Sigmoid colon (tissue), 7 donors: ENCODE measurements around the gene BDH2. TPM values are rescaled to one million over a fixed set of nuclear protein-coding genes. Genes with fewer than 3 reads are reported as not detected.

Experiments used
- DNase-seq: peaks from one replicate; pipeline ENCODE4 v3.0.0-alpha.2; 2019
- H3K27ac ChIP-seq, 4 donors: fragments of 200-600 bp; sonication (generic); one replicate each; pipeline ENCODE4 v1.5.1; 2016 to 2019; ENCODE audit warnings: mild to moderate bottlenecking in 1 of 4
- H3K27me3 ChIP-seq, 3 donors: fragments of 200-600 bp; sonication (generic); one replicate each; pipeline ENCODE4 v1.5.1; 2019; ENCODE audit warnings: mild to moderate bottlenecking in 1 of 3
- H3K36me3 ChIP-seq, 4 donors: fragments of 200-600 bp; sonication (generic); one replicate each; pipeline ENCODE4 v1.5.1; 2016 to 2019
- H3K4me1 ChIP-seq, 4 donors: fragments of 200-600 bp; sonication (generic); one replicate each; pipeline ENCODE4 v1.5.1; 2017 to 2019
- H3K4me3 ChIP-seq, 4 donors: fragments of 200-600 bp; sonication (generic); one replicate each; pipeline ENCODE4 v1.5.1; 2017 to 2019; ENCODE audit warnings: mild to moderate bottlenecking in 2 of 4, moderate library complexity in 1 of 4
- H3K9me3 ChIP-seq, 4 donors: fragments of 200-600 bp in 3 of 4; sonication (generic) in 3 of 4; one replicate each; pipeline versions ENCODE4 v1.5.1 to v1.6.1; 2013 to 2019
- CTCF ChIP-seq, 4 experiments: fragments of 450-650 bp in 3 of 4; fragments of 200-600 bp in 1 of 4; IDR thresholded peaks; one replicate each; pipeline ENCODE4 v1.5.1; 2016 to 2019; ENCODE audit warnings: antibody characterized with exemption in 4 of 4, mild to moderate bottlenecking in 3 of 4, moderate library complexity in 2 of 4
- EP300 ChIP-seq, 4 donors: sonication (generic); formaldehyde crosslinking; IDR thresholded peaks; one replicate each; pipeline ENCODE4 v1.6.1; 2017; ENCODE audit warnings: antibody characterized with exemption in 4 of 4
- POLR2A ChIP-seq, 2 donors: fragments of 450-650 bp; IDR thresholded peaks; one replicate each; pipeline ENCODE4 v1.6.1; 2016; ENCODE audit warnings: antibody characterized with exemption in 2 of 2, mild to moderate bottlenecking in 2 of 2, moderate library complexity in 2 of 2
- POLR2AphosphoS5 ChIP-seq, 4 donors: sonication (generic); formaldehyde crosslinking; IDR thresholded peaks; one replicate each; pipeline ENCODE4 v1.6.1; 2017; ENCODE audit warnings: antibody characterized with exemption in 4 of 4
- WGBS, 2 donors: extraction: QIAGEN DNeasy Blood & Tissue Kit; methylation state at CpG; one replicate each; pipeline ENCODE4 v1.1.7; 2013; 5-methylcytosine and 5-hydroxymethylcytosine counted together
- intact Hi-C: fragments of 100-400 bp; cut with DNase I; formaldehyde crosslinking; loops from one replicate; pipeline ENCODE4 v1.15.1; 2023
- polyA plus RNA-seq, 3 donors: library from polyadenylated mRNA; stranded (reverse); fragments of 200-250 nt; gene quantifications; one replicate each; pipeline ENCODE4 v1.2.3, GENCODE V29; 2013
- total RNA-seq, 4 donors: library from RNA; depleted of rRNA; stranded (reverse); fragments of >200 nt; gene quantifications; one replicate each; pipeline ENCODE4 v1.1.0, GENCODE V29; 2016
- donor health status: healthy with polysubstance abuse.
- donor health status: Bipolar disorder and iron deficiency.
- donor health status: healthy.

Gene BDH2
- total and polyA plus RNA-seq, 7 donors: 31.7 to 62.7 (median 50.7) TPM

GRCh38 chr4:103105558-103106356 is 6.1 kb upstream of the BDH2 start:
- Histone ChIP-seq H3K4me3 (no peak overlapping the region), H3K36me3 (no peaks in the 10 kb centered on the region), H3K27me3 (no peaks in the 10 kb centered on the region), H3K4me1 (no peaks in the 10 kb centered on the region), H3K9me3 (no peaks in the 10 kb centered on the region), H3K27ac (no peak overlapping the region)
- DNase-seq: no peak
- 95 to 96% methylated on average over 2 of the region's 2 CpGs for WGBS, 2 donors
- intact Hi-C loops: no loop called here
- TF ChIP-seq POLR2A (IDR thresholded peaks at IDR 0.05) (no peak), CTCF (IDR thresholded peaks at IDR 0.05) (no peak), POLR2AphosphoS5 (IDR thresholded peaks at IDR 0.05) (no peak), EP300 (IDR thresholded peaks at IDR 0.05) (no peak)

GRCh38 chr4:103104886-103105285 is 5.3 kb upstream of the BDH2 start:
- Histone ChIP-seq H3K4me3 (no peak overlapping the region), H3K27me3 (no peaks in the 10 kb centered on the region), H3K9me3 (no peaks in the 10 kb centered on the region), H3K36me3 (no peaks in the 10 kb centered on the region), H3K4me1 (no peaks in the 10 kb centered on the region), H3K27ac (no peak overlapping the region)
- TF ChIP-seq POLR2A (IDR thresholded peaks at IDR 0.05) (no peak), CTCF (IDR thresholded peaks at IDR 0.05) (no peak), POLR2AphosphoS5 (IDR thresholded peaks at IDR 0.05) (no peak), EP300 (IDR thresholded peaks at IDR 0.05) (no peak)
- WGBS, 2 donors: 95 to 96% methylated on average over 3 of the region's 3 CpGs
- intact Hi-C loops: no loop called here
- no peak for DNase-seq

GRCh38 chr4:103100691-103101090 is 1.1 kb upstream of the BDH2 start:
- TF ChIP-seq CTCF (IDR thresholded peaks at IDR 0.05): no peak
- no peak for TF ChIP-seq EP300 (IDR thresholded peaks at IDR 0.05)
- no peak for TF ChIP-seq POLR2AphosphoS5 (IDR thresholded peaks at IDR 0.05)
- TF ChIP-seq POLR2A (IDR thresholded peaks at IDR 0.05): no peak
- no peaks in the 10 kb centered on the region for H3K27me3 ChIP-seq
- DNase-seq: no peak
- intact Hi-C loops: no loop called here
- H3K36me3 ChIP-seq: no peaks in the 10 kb centered on the region
- no peaks in the 10 kb centered on the region for H3K9me3 ChIP-seq
- no peak overlapping the region for H3K4me3 ChIP-seq
- peaks cover 0 to 33% (median 18%) of the 10 kb centered on the region in 4 donors for H3K4me1 ChIP-seq
- no peak overlapping the region for H3K27ac ChIP-seq
- WGBS, 2 donors: 69 to 72% methylated on average over 5 of the region's 5 CpGs

- H3K9me3 ChIP-seq: no peaks in the 10 kb centered on the region
- no peaks in the 10 kb centered on the region for H3K36me3 ChIP-seq
- DNase-seq: no peak
- H3K4me3 ChIP-seq: peak overlapping the region; percentile 21 to 51 (median 44)
- peaks cover 0 to 36% (median 18%) of the 10 kb centered on the region in 4 donors for H3K4me1 ChIP-seq
- no peak for TF ChIP-seq CTCF (IDR thresholded peaks at IDR 0.05)
- intact Hi-C loops: loop anchor here (2.0 to 10.0 kb wide), 7 partner anchors 22 to 652 kb away; partner anchors contain the start of genes MANBA, NFKB1, SLC9B1 and SLC9B2
- WGBS, 2 donors: 15 to 30% methylated on average over 4 of the region's 4 CpGs
- H3K27ac ChIP-seq: peak overlapping the region; percentile 55 to 71 (median 68)
- no peaks in the 10 kb centered on the region for H3K27me3 ChIP-seq
These were observed 736 bp downstream of the BDH2 start for GRCh38 chr4:103098756-103099440.
